WTC11 (cell line): ENCODE data around the gene ZBTB24.

Source experiments
- ATF3 ChIP-seq: sonication (generic); formaldehyde crosslinking; conservative IDR thresholded peaks from 2 replicates; pipeline ENCODE4 v1.8.1; 2022; ENCODE audit warnings: mild to moderate bottlenecking, missing genetic modification reagents
- CTCF ChIP-seq: fragments of 200-600 bp; IDR thresholded peaks from 2 replicates; pipeline ENCODE4 v1.8.0; 2022; ENCODE audit warnings: antibody characterized with exemption

- TF ChIP-seq CTCF (no peak), ATF3 (no peak)
Measured at GRCh38 chr6:109457562-109457996, 25.4 kb downstream of the ZBTB24 start.
